ENCODE data around the gene DBR1. TPM values are rescaled to one million over a fixed set of nuclear protein-coding genes. Genes with fewer than 3 reads are reported as not detected.

Gene DBR1
- total and polyA plus RNA-seq, 2 of the 13 experiments (the other 11 are each of a cell fraction or from before 2014, with no cell fraction given) = 6.4 to 16.7 TPM

DNA sequence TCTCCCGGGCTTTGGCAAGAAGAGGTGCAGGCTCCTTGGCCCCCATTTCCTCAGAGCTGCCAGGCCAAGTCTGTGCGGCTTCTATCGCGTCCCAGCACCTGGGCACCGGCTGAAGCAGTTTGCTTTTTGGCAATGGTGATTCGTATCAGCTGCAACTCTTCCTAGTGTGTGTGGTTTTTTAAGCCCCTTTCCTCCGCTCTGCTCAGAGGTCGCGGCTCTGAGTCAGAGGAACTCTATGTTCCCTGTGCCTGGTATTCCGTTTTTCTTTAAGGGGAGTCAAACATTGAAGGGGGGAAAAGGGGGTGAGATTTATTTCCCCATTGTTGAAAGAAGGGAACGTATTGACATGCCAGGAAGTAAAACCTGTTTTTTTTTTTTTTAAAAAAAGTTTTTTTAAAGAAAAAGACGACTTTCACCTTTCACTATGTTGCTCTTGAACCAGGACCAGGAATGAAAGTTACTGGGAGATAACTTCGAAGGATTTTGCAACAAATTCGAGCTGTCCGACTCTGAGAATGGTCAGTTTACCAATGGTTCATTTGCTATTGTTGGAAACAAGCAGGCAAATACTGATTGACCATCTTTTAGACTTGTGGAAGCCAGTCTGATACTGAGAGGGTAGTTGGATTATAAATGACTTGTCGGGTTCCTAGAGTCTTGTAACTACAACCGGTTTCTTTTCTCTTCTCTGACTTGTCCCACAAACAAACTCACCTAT, 13.5 kb upstream of the DBR1 start:
- no peak overlapping the region for H2AFZ ChIP-seq (ENCODE audit: low read length)
- in situ Hi-C loops (cut with HindIII; ENCODE audit: extremely low pct_ligation_motif_present, low pct_unique_long_range_greater_than_20kb) = loop anchor here (10.0 kb wide), 1 partner anchor 137 kb away; the partner anchor contains the start of gene NME9
- DNase-seq (ENCODE audit: low spot score) (no peak), ATAC-seq (peak; percentile 59), FAIRE-seq (no peak)
- peaks cover 50% of the 10 kb centered on the region for H3K4me1 ChIP-seq (ENCODE audit: insufficient read depth, low read length)
- WGBS (ENCODE audit: low lambda C conversion rate) = under 1% methylated on average over 16 of the region's 17 CpGs
- peak overlapping the region; percentile 93 for H3K9ac ChIP-seq (ENCODE audit: insufficient read depth, low read depth, low read length)
- H3K79me2 ChIP-seq (ENCODE audit: insufficient read depth, low read length) = peaks cover 57% of the 10 kb centered on the region
- H3K4me2 ChIP-seq (ENCODE audit: low read depth, low read length) = peak overlapping the region; percentile 93
- H3K9me3 ChIP-seq (ENCODE audit: low read length) = no peaks in the 10 kb centered on the region
- ChIA-PET POLR2A (interaction anchor here (1.8 to 3.4 kb wide), 2 partner anchors 9 to 13 kb away, joined by 12 to 39 read pairs; partner anchors contain the start of gene DBR1), CTCF (ENCODE audit: low intra/inter-chr PET ratio, low total read pairs) (no interaction called here)
- peaks cover 10% of the 10 kb centered on the region; the same call in 1 of the 2 replicates for H4K20me1 ChIP-seq (ENCODE audit: insufficient read depth, low read length)
- BruUV-seq (replicated peaks) = TSS peak; percentile 48
- intact Hi-C loops (cut with micrococcal nuclease; ENCODE audit: unreplicated experiment) = loop anchor here (5.0 to 10.0 kb wide), 2 partner anchors 159 to 237 kb away; partner anchors contain the start of gene MRAS
- peak overlapping the region; percentile 97 for H3K27ac ChIP-seq (ENCODE audit: extremely low read length, insufficient read depth, low read length)
- peaks cover 0 to 4% of the 10 kb centered on the region in 2 experiments; a peak in 2 of 5 replicates for H3K27me3 ChIP-seq (ENCODE audit: control insufficient read depth in 1 of 2, insufficient read depth in 2 of 2, low read length in 2 of 2)
- H3K4me3 ChIP-seq (replicated peaks in 1 of 3; ENCODE audit: insufficient read depth in 1 of 3, low read depth in 2 of 3, low read length in 3 of 3) = peak overlapping the region; percentile 87 to 97 (median 91)
- peaks cover 0 to 8% of the 10 kb centered on the region in 2 experiments; a peak in 2 of 5 replicates for H3K36me3 ChIP-seq (replicated peaks in 1 of 2; ENCODE audit: control insufficient read depth in 1 of 2, insufficient read depth in 2 of 2, low read length in 2 of 2)
- TF ChIP-seq, protein P1, sequence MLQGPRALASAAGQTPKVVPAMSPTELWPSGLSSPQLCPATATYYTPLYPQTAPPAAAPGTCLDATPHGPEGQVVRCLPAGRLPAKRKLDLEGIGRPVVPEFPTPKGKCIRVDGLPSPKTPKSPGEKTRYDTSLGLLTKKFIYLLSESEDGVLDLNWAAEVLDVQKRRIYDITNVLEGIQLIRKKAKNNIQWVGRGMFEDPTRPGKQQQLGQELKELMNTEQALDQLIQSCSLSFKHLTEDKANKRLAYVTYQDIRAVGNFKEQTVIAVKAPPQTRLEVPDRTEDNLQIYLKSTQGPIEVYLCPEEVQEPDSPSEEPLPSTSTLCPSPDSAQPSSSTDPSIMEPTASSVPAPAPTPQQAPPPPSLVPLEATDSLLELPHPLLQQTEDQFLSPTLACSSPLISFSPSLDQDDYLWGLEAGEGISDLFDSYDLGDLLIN (CRISPR knock-in tag; IDR thresholded peaks at IDR 0.05; ENCODE audit: borderline replicate concordance) = 0 out of 2 replicates have a peak, but pooled peaks have one; percentile 14
- no peak for TF ChIP-seq HOXA9 (CRISPR knock-in tag; IDR thresholded peaks at IDR 0.05; ENCODE audit: borderline replicate concordance)
- TF ChIP-seq TP53 (CRISPR knock-in tag; conservative IDR thresholded peaks at IDR 0.05) = 0 out of 2 replicates have a peak, but pooled peaks have one; percentile 22
- TF ChIP-seq, protein P2, sequence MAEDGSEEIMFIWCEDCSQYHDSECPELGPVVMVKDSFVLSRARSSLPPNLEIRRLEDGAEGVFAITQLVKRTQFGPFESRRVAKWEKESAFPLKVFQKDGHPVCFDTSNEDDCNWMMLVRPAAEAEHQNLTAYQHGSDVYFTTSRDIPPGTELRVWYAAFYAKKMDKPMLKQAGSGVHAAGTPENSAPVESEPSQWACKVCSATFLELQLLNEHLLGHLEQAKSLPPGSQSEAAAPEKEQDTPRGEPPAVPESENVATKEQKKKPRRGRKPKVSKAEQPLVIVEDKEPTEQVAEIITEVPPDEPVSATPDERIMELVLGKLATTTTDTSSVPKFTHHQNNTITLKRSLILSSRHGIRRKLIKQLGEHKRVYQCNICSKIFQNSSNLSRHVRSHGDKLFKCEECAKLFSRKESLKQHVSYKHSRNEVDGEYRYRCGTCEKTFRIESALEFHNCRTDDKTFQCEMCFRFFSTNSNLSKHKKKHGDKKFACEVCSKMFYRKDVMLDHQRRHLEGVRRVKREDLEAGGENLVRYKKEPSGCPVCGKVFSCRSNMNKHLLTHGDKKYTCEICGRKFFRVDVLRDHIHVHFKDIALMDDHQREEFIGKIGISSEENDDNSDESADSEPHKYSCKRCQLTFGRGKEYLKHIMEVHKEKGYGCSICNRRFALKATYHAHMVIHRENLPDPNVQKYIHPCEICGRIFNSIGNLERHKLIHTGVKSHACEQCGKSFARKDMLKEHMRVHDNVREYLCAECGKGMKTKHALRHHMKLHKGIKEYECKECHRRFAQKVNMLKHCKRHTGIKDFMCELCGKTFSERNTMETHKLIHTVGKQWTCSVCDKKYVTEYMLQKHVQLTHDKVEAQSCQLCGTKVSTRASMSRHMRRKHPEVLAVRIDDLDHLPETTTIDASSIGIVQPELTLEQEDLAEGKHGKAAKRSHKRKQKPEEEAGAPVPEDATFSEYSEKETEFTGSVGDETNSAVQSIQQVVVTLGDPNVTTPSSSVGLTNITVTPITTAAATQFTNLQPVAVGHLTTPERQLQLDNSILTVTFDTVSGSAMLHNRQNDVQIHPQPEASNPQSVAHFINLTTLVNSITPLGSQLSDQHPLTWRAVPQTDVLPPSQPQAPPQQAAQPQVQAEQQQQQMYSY (CRISPR knock-in tag; IDR thresholded peaks at IDR 0.05) = 0 out of 2 replicates have a peak, but pooled peaks have one; percentile 39
- no peak for TF ChIP-seq ZNF788 (CRISPR knock-in tag; IDR thresholded peaks at IDR 0.05; ENCODE audit: borderline replicate concordance)
- 0 out of 2 replicates have a peak, but pooled peaks have one; percentile 21 for TF ChIP-seq ZNF383 (CRISPR knock-in tag; IDR thresholded peaks at IDR 0.05; ENCODE audit: borderline replicate concordance)
- TF ChIP-seq, protein P3, sequence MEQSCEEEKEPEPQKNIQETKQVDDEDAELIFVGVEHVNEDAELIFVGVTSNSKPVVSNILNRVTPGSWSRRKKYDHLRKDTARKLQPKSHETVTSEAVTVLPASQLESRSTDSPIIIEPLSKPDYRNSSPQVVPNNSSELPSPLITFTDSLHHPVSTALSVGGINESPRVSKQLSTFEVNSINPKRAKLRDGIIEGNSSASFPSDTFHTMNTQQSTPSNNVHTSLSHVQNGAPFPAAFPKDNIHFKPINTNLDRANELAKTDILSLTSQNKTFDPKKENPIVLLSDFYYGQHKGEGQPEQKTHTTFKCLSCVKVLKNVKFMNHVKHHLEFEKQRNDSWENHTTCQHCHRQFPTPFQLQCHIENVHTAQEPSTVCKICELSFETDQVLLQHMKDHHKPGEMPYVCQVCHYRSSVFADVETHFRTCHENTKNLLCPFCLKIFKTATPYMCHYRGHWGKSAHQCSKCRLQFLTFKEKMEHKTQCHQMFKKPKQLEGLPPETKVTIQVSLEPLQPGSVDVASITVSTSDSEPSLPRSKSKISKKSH (CRISPR knock-in tag; IDR thresholded peaks at IDR 0.05; ENCODE audit: borderline replicate concordance) = no peak
- TF ChIP-seq PHF20 (CRISPR knock-in tag; IDR thresholded peaks at IDR 0.05) = no peak
- TF ChIP-seq, protein P4, sequence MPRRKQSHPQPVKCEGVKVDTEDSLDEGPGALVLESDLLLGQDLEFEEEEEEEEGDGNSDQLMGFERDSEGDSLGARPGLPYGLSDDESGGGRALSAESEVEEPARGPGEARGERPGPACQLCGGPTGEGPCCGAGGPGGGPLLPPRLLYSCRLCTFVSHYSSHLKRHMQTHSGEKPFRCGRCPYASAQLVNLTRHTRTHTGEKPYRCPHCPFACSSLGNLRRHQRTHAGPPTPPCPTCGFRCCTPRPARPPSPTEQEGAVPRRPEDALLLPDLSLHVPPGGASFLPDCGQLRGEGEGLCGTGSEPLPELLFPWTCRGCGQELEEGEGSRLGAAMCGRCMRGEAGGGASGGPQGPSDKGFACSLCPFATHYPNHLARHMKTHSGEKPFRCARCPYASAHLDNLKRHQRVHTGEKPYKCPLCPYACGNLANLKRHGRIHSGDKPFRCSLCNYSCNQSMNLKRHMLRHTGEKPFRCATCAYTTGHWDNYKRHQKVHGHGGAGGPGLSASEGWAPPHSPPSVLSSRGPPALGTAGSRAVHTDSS (CRISPR knock-in tag; conservative IDR thresholded peaks at IDR 0.05) = 0 out of 2 replicates have a peak, but pooled peaks have one; percentile 58
- peak; percentile 12; the same call in 1 of the 2 replicates for TF ChIP-seq ZNF292 (CRISPR knock-in tag; IDR thresholded peaks at IDR 0.05; ENCODE audit: borderline replicate concordance, low read depth)
- 0 out of 2 replicates have a peak, but pooled peaks have one; percentile 5 for TF ChIP-seq ZNF138 (CRISPR knock-in tag; IDR thresholded peaks at IDR 0.05; ENCODE audit: low read depth)
- TF ChIP-seq MYNN (CRISPR knock-in tag; IDR thresholded peaks at IDR 0.05; ENCODE audit: low read depth) = 0 out of 2 replicates have a peak, but pooled peaks have one; percentile 10
- TF ChIP-seq ZNF335 (CRISPR knock-in tag; IDR thresholded peaks at IDR 0.05) = no peak
- 0 out of 2 replicates have a peak, but pooled peaks have one; percentile 24 for TF ChIP-seq ZNF256 (CRISPR knock-in tag; conservative IDR thresholded peaks at IDR 0.05)
